D721Med (cell line): ENCODE data around the gene NRN1L.
A peak's percentile ranks its signal among the peaks of the same experiment; 100 is the strongest.

ENCODE experiments used
- DNase-seq: peaks from one replicate; pipeline ENCODE4 v3.0.0; 2011; ENCODE audit warnings: low spot score; ENCODE audit not compliant: insufficient read length
- FAIRE-seq: peaks from 2 replicates; lab custom pipeline; 2011; peaks lifted over from hg19 to GRCh38; lab: Jason Lieb, UNC
- CTCF ChIP-seq: IDR thresholded peaks from 2 replicates; pipeline ENCODE4 v1.5.1; 2012; ENCODE audit warnings: mild to moderate bottlenecking, control low read depth; ENCODE audit not compliant: insufficient read depth; ENCODE audit errors: missing control alignments

NRN1L gene

GRCh38 chr16:67883146-67883871 is 1.4 kb upstream of the NRN1L start:
- FAIRE-seq, result no peak
- DNase-seq, result no peak
- no peak for TF ChIP-seq CTCF

GRCh38 chr16:67883872-67884261 is 818 bp upstream of the NRN1L start:
- FAIRE-seq, result no peak
- DNase-seq, result peak; percentile 53
- TF ChIP-seq CTCF, result peak; percentile 71

- DNase-seq, result no peak
- FAIRE-seq, result no peak
Measured at GRCh38 chr16:67885545-67885944, 860 bp downstream of the NRN1L start.

GRCh38 chr16:67885976-67886375 is 1.3 kb downstream of the NRN1L start:
- no peak for FAIRE-seq
- no peak for DNase-seq
- TF ChIP-seq CTCF, result no peak

More at GRCh38 chr16:67885545-67885944, 860 bp downstream of the NRN1L start:
- TF ChIP-seq CTCF, result no peak

- DNase-seq, result no peak
- no peak for TF ChIP-seq CTCF
- no peak for FAIRE-seq
Measured at GRCh38 chr16:67886387-67886786, 1.7 kb downstream of the NRN1L start.

GRCh38 chr16:67888331-67888730 is 3.6 kb downstream of the NRN1L start:
- no peak for FAIRE-seq
- DNase-seq, result no peak
- TF ChIP-seq CTCF, result no peak

- no peak for TF ChIP-seq CTCF
- FAIRE-seq, result no peak
- no peak for DNase-seq
Measured at GRCh38 chr16:67892375-67892774, 7.7 kb downstream of the NRN1L start.
